LoVo (cell line): ENCODE measurements around the gene TPST1.
"Not testable (repeated sequence)": the region's sequence is repeated elsewhere in the genome, so short reads cannot be mapped to it uniquely, and the experiment has no call there.

Experiments used
- DNase-seq: peaks from one replicate; pipeline ENCODE4 v3.0.0-alpha.2; 2016; ENCODE audit warnings: low spot score

TPST1 gene

GRCh38 chr7:66379542-66380160, 174.5 kb downstream of the TPST1 start:
- peak; percentile 23 for DNase-seq

- peak; percentile 65 for DNase-seq
Observed at GRCh38 chr7:66380272-66380888, 175.2 kb downstream of the TPST1 start.

- not testable (repeated sequence) for DNase-seq
Observed at GRCh38 chr7:66382182-66382923, 177.2 kb downstream of the TPST1 start.

GRCh38 chr7:66385191-66385905, 180.2 kb downstream of the TPST1 start:
- not testable (repeated sequence) for DNase-seq

GRCh38 chr7:66395128-66395571, 190.0 kb downstream of the TPST1 start:
- not testable (repeated sequence) for DNase-seq

- DNase-seq: not testable (repeated sequence)
Observed at GRCh38 chr7:66396052-66396451, 190.9 kb downstream of the TPST1 start.

GRCh38 chr7:66398841-66399240, 193.7 kb downstream of the TPST1 start:
- not testable (repeated sequence) for DNase-seq

GRCh38 chr7:66399566-66399965, 194.4 kb downstream of the TPST1 start:
- DNase-seq: no peak

GRCh38 chr7:66400400-66400799, 195.3 kb downstream of the TPST1 start:
- no peak for DNase-seq

GRCh38 chr7:66401126-66401525, 196.0 kb downstream of the TPST1 start:
- DNase-seq: not testable (repeated sequence)

- not testable (repeated sequence) for DNase-seq
Observed at GRCh38 chr7:66401932-66402331, 196.8 kb downstream of the TPST1 start.

- DNase-seq: no peak
Observed at GRCh38 chr7:66403564-66403963, 198.4 kb downstream of the TPST1 start.

GRCh38 chr7:66409493-66409892, 204.4 kb downstream of the TPST1 start:
- no peak for DNase-seq
